ENCODE measurements around the gene SLC25A2. TPM values are rescaled to one million over a fixed set of nuclear protein-coding genes. Genes with fewer than 3 reads are reported as not detected.
"Not testable (repeated sequence)": the region's sequence is repeated elsewhere in the genome, so short reads cannot be mapped to it uniquely, and the experiment has no call there.

The SLC25A2 gene
- total RNA-seq, 6 experiments from 2014 or later: 0.17 TPM; not detected in 5

DNA sequence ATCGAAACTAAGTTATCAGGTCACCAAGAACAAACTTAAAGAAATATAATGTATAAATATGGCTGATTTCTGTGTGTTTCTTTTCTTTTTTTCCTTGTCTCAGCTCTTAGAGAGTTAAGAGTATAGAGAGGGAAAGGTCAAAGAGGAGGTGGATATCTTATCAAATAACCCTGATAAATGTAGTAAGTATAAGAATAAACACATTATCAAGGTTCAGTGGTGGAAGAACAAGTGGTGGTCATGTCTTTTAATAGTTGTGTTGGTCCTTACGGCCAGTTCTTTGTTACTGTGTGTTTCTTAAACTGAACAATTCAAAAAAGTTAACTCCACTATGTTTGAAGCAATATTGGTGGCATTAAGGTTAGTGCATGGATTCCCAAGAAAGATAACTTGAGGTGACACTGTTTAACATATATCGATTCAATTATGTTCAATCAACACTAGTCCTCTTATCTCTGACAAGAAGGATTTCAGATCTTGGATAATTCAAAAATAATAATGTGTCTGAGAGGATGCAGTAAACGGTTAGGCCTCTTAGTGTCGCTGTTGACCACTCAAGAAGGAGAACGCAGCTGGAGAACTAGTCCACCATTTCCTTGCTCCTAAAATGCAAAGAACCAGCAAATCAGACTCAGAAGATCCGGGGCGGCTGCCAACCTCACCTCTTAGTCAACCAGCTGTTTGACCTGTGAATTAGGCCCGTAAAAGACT is 39.5 kb upstream of the SLC25A2 start, which contains the start of gene PCDHGA3:
Gene PCDHGA3 (plus strand): TSS at position 588 of the 711 bp plus-strand sequence. CDS start 205 bp downstream, outside the sequence.
- peaks cover under 1% of the 10 kb centered on the region for H3K27me3 Mint-ChIP-seq (ENCODE audit: insufficient read depth)
- H3K4me1 Mint-ChIP-seq (ENCODE audit: low read depth): peaks cover 9% of the 10 kb centered on the region
- TF ChIP-seq, protein P1, sequence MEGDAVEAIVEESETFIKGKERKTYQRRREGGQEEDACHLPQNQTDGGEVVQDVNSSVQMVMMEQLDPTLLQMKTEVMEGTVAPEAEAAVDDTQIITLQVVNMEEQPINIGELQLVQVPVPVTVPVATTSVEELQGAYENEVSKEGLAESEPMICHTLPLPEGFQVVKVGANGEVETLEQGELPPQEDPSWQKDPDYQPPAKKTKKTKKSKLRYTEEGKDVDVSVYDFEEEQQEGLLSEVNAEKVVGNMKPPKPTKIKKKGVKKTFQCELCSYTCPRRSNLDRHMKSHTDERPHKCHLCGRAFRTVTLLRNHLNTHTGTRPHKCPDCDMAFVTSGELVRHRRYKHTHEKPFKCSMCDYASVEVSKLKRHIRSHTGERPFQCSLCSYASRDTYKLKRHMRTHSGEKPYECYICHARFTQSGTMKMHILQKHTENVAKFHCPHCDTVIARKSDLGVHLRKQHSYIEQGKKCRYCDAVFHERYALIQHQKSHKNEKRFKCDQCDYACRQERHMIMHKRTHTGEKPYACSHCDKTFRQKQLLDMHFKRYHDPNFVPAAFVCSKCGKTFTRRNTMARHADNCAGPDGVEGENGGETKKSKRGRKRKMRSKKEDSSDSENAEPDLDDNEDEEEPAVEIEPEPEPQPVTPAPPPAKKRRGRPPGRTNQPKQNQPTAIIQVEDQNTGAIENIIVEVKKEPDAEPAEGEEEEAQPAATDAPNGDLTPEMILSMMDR (IDR thresholded peaks at IDR 0.05): peak; percentile 78
- peaks cover 42% of the 10 kb centered on the region for H3K9me3 Mint-ChIP-seq
- peak within 1 kb of the TSS; percentile 95 for H3K27ac Mint-ChIP-seq
- peak within 1 kb of the TSS; percentile 91 for H3K4me3 Mint-ChIP-seq
- H3K36me3 Mint-ChIP-seq (ENCODE audit: low read depth): peaks cover 33% of the 10 kb centered on the region
- peak; percentile 57 for DNase-seq

DNA sequence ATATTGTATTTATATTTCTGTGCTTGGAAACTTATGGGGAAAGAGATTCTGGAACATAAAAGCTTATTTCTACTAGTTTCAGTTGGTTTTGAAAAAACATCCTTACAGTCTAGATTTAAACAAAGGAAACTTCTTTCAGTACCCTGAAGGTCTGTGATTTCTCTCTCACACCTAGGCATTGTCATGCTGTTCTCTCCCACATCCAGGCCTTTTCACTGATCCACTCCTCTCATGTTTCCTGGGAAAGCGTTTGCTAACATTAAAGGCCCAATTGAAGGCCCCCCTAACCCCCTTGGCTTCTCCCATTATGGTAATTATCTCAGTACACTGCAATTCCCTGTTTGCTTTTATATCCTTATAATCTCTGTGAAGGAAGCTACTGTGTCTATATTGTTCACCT is 38.9 kb upstream of the SLC25A2 start:
- H3K27me3 Mint-ChIP-seq (ENCODE audit: insufficient read depth): no peaks in the 10 kb centered on the region; the same call in 1 of the 2 replicates
- peaks cover 33% of the 10 kb centered on the region for H3K36me3 Mint-ChIP-seq (ENCODE audit: low read depth)
- H3K9me3 Mint-ChIP-seq: peaks cover 43% of the 10 kb centered on the region
- TF ChIP-seq, protein P1 (IDR thresholded peaks at IDR 0.05): no peak
- no peak overlapping the region for H3K4me3 Mint-ChIP-seq
- H3K4me1 Mint-ChIP-seq (ENCODE audit: low read depth): peaks cover 9% of the 10 kb centered on the region
- H3K27ac Mint-ChIP-seq: no peak overlapping the region
- DNase-seq: no peak

DNA sequence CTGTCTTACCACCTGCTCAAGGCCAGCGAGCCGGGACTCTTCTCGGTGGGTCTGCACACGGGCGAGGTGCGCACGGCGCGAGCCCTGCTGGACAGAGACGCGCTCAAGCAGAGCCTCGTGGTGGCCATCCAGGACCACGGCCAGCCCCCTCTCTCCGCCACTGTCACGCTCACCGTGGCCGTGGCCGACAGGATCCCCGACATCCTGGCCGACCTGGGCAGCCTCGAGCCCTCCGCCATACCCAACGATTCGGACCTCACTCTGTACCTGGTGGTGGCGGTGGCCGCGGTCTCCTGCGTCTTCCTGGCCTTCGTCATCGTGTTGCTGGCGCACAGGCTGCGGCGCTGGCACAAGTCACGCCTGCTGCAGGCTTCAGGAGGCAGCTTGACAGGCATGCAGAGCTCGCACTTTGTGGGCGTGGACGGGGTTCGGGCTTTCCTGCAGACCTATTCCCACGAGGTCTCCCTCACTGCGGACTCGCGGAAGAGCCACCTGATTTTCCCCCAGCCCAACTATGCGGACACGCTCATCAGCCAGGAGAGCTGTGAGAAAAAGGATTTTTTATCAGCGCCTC is 37.0 kb upstream of the SLC25A2 start:
- H3K27ac Mint-ChIP-seq; DNase-seq; H3K4me3 Mint-ChIP-seq; H3K27me3 Mint-ChIP-seq (ENCODE audit: insufficient read depth); H3K4me1 Mint-ChIP-seq (ENCODE audit: low read depth): not testable (repeated sequence)
- H3K9me3 Mint-ChIP-seq: peaks cover 36% of the 10 kb centered on the region
- peaks cover 28% of the 10 kb centered on the region for H3K36me3 Mint-ChIP-seq (ENCODE audit: low read depth)

DNA sequence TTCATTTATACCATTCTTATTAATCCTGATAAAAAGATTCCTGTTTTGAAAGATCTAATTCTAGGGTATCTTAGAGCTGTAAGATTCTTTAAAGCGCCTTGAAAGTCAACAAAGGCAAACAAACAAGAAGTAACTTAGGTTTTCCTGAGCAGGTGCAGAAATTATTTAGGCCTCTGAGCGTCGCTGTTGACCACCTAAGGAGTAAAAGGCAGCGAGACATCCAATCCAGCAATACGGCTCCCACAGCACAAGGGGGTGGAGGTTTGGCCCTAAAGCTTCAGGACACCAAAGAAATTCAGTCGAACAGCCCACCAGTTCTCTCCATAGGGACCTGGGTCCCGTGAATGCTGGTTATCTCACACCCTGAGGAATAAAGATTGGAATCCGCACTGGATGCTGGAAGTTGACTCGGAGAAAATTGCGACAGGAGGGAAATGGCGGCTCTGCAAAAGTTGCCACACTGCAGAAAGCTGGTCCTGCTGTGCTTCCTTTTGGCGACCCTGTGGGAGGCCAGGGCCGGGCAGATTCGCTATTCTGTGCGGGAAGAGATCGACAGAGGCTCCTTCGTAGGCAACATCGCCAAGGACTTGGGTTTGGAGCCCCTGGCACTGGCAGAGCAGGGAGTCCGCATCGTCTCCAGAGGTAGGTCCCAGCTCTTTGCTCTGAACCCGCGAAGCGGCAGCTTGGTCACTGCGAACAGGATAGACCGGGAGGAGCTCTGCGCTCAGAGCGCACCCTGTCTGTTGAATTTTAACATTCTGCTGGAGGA is 34.9 kb upstream of the SLC25A2 start, which contains the start of gene PCDHGA2:
Gene PCDHGA2 (plus strand): TSS at position 223 of the 769 bp plus-strand sequence.
- Mint-ChIP-seq H3K9me3 (peaks cover 18% of the 10 kb centered on the region), H3K27me3 (ENCODE audit: insufficient read depth) (peaks cover 2% of the 10 kb centered on the region), H3K27ac (no peak within 1 kb of the TSS), H3K4me3 (peak within 1 kb of the TSS; percentile 65; the same call in 1 of the 2 replicates), H3K36me3 (ENCODE audit: low read depth) (peaks cover 16% of the 10 kb centered on the region), H3K4me1 (ENCODE audit: low read depth) (peaks cover 13% of the 10 kb centered on the region)
- DNase-seq: peak; percentile 17
- TF ChIP-seq, protein P1 (IDR thresholded peaks at IDR 0.05): peak; percentile 72

DNA sequence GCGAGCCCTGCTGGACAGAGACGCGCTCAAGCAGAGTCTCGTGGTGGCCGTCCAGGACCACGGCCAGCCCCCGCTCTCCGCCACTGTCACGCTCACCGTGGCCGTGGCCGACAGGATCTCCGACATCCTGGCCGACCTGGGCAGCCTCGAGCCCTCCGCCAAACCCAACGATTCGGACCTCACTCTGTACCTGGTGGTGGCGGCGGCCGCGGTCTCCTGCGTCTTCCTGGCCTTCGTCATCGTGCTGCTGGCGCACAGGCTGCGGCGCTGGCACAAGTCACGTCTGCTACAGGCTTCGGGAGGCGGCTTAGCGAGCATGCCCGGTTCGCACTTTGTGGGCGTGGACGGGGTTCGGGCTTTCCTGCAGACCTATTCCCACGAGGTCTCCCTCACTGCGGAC is 28.7 kb upstream of the SLC25A2 start:
- H3K9me3 Mint-ChIP-seq: peaks cover 23% of the 10 kb centered on the region
- not testable (repeated sequence) for H3K4me3 Mint-ChIP-seq

DNA sequence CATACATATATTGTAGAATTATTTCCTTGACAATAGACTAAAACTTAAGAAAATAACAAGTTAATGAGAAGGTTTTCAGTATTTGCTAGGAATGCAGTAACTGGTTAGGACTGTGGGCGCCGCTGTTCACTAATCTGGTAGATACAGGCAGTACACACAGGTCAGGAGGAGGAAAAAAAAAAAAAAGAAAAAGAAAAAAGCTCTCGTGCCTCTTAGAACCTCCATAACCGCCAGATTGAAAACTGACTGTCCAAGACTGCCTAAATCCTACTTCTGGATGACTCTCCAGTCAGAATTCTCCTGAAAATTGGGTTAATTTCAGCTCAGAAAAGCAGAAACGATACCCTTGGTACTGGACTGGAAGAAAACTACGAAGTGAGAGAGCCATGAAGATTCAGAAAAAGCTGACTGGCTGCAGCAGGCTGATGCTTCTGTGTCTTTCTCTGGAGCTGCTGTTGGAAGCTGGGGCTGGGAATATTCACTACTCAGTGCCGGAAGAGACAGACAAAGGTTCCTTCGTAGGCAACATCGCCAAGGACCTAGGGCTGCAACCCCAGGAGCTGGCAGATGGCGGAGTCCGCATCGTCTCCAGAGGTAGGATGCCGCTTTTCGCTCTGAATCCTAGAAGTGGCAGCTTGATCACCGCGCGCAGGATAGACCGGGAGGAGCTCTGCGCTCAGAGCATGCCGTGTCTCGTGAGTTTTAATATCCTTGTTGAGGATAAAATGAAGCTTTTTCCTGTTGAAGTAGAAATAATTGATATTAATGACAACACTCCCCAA is 26.6 kb upstream of the SLC25A2 start, which contains the start of gene PCDHGA1:
Gene PCDHGA1 (plus strand): TSS at position 216 of the 782 bp plus-strand sequence.
- Mint-ChIP-seq H3K27ac (no peak within 1 kb of the TSS), H3K36me3 (ENCODE audit: low read depth) (peaks cover 15% of the 10 kb centered on the region), H3K9me3 (peaks cover 23% of the 10 kb centered on the region), H3K27me3 (ENCODE audit: insufficient read depth) (peaks cover 2% of the 10 kb centered on the region; the same call in 1 of the 2 replicates), H3K4me3 (peak within 1 kb of the TSS; percentile 69), H3K4me1 (ENCODE audit: low read depth) (peaks cover 30% of the 10 kb centered on the region)
- TF ChIP-seq, protein P1 (IDR thresholded peaks at IDR 0.05): peak; percentile 80
- peak; percentile 52 for DNase-seq

More for the DNA sequence above, 28.7 kb upstream of the SLC25A2 start:
- H3K27ac Mint-ChIP-seq; H3K27me3 Mint-ChIP-seq (ENCODE audit: insufficient read depth); DNase-seq: not testable (repeated sequence)
- Mint-ChIP-seq H3K36me3 (ENCODE audit: low read depth) (peaks cover 15% of the 10 kb centered on the region), H3K4me1 (ENCODE audit: low read depth) (peaks cover 13% of the 10 kb centered on the region)

Data from HFFc6 (cell line).